Cerebellar cortex (tissue), 1 donor: ENCODE measurements around the gene ZNF497.

ENCODE experiments used
- DNase-seq: peaks from one replicate; pipeline ENCODE4 v3.0.0-alpha.2; 2015; ENCODE audit warnings: low spot score

ZNF497 gene

GRCh38 chr19:58367698-58368454, 5.3 kb upstream of the ZNF497 start:
- no peak for DNase-seq

DNA sequence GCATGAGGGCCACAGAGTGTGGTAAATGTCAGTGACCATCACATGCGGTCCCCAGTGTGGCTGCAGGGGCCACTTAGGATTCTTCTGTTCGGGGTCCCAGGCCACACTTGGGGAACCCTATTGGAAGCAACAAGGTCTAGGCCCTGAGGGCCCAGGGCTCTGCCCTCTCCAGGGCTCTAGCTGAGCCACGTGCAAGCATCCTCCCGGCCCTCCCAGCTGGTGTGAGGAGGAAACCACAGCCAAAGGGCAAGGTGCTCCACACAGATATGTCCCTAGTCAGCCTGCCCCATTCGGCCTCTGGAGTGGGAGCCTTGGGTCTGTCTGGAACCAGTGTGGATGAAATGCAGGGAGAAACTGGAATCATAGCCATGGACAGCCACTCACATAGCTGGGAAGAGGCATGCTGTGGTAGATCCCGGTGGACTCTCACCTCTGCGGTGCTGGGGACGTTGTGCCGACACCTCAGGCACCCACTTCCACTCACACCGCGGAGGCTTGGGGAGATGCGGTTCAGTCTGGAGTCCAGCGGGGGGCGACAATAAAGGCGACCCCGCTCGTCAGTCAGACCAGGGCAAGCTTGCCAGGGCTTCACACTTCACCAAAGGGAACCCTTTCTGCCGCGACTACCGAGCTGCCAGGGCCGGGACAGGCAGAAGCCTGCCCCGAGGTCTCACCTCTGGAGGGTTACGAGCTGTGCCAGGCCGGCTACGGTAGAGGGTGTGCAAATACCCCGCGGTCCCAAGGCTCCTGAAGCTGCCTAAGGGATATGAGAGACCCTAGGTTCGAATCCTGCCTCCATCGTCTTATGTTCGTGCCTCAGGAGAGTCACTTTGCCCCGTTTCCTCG, 4.3 kb upstream of the ZNF497 start:
- DNase-seq = no peak

GRCh38 chr19:58364146-58364545, 1.6 kb upstream of the ZNF497 start:
- no peak for DNase-seq

DNA sequence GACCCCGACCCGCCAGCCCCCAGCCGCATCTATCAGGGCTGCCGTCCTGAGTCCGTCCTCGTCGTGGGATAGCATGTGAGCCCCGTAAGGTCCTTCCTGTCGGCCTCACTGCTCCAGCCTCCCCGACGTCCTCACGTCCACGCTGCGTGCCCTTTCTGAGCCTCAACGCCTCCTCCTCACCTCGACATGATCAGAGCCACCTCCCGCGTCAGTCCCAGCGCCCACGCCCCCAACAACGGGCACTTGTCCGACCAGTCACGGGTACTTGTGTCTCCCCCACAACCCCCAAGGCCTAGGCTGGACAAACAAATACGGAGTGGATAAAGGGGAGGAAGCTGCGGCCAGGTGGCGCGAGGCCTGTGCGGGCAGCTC, 665 bp downstream of the ZNF497 start:
- no peak for DNase-seq

GRCh38 chr19:58357481-58358145, 4.9 kb downstream of the ZNF497 start:
- DNase-seq = no peak

- DNase-seq = no peak
Observed at GRCh38 chr19:58356766-58357480, 5.6 kb downstream of the ZNF497 start.

DNA sequence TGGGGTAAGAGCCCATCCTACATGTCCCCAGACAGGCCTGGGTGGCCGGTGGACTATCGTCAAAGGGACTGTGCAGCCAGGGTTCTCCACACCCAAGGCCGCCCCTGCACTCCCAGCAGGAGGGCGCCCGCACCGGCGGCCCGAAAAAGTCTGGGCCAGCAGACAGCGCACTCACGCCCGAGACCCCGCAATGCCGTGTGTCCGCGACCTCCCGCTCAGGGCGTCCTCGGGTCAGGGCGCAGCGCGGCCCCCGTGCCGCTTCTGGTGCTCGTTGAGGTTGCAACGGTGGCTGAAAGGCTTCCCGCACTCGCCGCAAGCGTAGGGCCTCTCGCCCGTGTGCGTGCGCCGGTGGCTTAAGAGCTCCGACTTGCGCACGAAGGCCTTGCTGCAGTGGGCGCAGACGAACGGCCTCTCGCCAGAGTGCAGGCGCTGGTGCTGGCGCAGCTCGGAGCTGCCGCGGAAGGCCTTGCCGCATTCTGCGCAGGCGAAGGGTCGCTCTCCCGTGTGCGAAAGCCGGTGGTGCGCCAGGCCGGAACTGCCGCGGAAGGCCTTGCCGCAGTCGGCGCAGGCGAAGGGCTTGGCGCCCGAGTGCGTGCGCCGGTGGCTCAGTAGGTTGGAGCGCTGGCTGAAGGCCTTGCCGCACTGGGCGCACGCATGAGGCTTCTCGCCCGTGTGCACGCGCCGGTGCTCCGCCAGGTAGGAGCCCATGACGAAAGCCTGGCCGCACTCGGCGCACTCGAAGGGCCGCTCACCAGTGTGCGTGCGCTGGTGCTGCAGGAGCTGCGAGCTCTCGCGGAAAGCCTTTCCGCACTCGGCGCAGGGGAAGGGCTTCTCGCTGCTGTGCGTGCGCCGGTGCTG, 6.4 kb downstream of the ZNF497 start:
- no peak for DNase-seq

- DNase-seq = no peak
Observed at GRCh38 chr19:58355215-58355796, 7.2 kb downstream of the ZNF497 start.

- DNase-seq = no peak
Observed at GRCh38 chr19:58354478-58355030, 8.0 kb downstream of the ZNF497 start.

DNA sequence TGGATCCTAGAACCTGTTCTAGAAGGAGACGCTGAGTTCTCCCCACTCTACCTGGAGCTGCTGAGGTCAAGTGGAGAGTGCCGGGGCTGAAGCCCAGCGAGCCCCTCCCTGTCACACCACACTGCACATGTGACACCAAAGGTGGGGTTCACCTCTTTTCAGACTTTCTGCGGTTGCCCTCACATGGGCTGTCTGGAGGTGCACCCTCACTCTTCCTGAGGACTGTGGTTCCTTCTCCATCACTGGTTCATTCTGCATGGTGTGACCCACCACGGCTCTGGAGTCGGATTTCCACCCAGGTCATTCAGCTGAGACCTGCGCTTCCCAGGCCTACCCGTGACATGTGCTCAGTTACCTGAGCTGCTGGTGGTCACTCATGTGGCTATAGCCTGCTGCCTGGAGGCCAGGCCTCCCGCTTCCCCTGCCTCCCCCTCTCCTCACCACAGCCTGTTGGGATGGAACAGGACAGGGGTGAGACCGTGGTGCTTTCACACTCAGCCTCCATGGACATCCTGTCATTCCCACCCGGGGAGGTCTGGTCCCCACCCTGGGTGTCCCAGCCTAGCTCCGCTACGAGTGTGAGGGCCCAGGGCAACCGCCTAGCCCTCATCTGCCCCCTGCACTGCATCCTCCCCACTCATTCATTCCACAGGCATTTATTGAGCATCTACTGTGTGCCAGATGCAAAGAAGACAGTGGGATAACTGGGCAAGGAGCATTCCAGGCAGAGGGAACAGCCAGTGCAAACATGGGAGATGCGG, 8.7 kb downstream of the ZNF497 start:
- no peak for DNase-seq

GRCh38 chr19:58352760-58353671, 9.5 kb downstream of the ZNF497 start, which contains the start of gene A1BG:
Gene A1BG (minus strand): TSS chr19:58353492. CDS start chr19:58353437, 55 bp downstream.
- DNase-seq = no peak

- no peak for DNase-seq
Observed at GRCh38 chr19:58351990-58352755, 10.4 kb downstream of the ZNF497 start.

DNA sequence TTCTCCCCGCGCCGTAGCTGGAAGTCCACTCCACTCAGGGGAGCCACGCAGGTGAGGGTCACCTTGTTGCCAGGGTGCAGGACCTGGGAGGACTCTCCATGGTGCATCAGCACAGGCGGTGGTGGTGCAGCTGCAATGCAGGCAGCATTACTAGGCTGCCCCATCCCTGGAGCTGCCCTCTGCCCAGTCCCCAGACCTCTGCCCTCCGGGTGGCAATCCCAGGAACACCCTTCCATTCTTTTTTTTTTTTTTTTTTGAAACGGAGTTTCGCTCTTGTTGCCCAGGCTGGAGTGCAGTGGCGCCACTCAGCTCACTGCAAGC, 11.0 kb downstream of the ZNF497 start:
- DNase-seq = no peak

DNA sequence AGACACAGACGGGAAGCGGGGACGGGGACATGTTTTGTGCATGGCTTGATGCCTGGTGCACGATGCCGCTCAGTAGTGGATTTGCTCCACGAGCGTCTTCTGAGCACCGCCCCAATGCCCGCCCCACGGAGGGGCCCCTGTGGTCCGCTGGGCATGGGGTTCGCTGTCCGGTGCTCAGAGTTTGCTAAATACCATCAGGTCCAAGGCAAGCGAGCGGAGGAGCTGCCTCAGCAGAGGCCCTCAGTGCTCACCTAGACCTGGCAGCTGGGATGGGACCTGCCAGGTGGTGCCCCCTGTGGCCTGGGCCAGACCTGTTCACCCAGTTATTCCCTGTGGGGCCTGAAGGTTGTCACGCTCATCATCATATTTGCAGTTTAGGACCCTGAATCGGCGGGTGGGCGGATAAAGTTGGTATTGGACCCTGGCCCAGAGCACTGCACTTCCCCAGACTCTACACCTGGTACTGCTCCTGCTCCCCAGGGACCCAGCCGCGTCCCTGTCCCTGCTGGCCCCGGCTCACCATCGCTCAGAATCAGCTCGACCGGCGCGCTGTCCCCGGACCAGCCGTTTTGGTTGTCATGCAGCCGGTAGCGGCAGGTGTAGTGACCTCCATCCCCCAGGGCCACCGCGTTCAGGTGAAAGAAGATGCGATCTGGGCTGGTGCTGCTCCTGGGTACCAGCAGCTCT, 11.5 kb downstream of the ZNF497 start:
- DNase-seq = no peak

- no peak for DNase-seq
Observed at GRCh38 chr19:58350001-58350861, 12.3 kb downstream of the ZNF497 start.

DNA sequence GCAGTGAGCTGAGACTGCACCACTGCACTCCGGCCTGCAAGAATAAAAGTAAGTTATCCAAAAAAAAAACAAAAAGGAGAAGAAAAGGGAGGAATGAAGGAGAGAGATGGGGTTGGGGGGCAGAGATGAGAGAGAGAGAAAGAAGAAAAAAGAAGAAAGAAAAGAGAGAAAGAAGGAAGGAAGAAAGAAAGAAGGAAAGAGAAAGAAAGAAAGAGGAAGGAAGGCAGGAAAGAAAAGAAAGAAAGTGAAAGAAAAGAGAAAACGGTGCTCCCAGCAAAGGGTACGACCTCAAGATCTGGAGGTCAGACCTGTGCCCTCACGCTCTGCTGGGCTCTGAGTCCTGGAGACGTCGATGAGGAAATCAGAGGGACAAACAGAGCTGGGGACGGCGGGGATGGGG, 13.0 kb downstream of the ZNF497 start:
- no peak for DNase-seq
